HepG2 (cell line): ENCODE data around the gene HS3ST3B1. TPM values are rescaled to one million over a fixed set of nuclear protein-coding genes. Genes with fewer than 3 reads are reported as not detected.

Experiments
- ARID2 ChIP-seq: sonication (generic); formaldehyde crosslinking; IDR thresholded peaks from 2 replicates; pipeline ENCODE4 v1.8.1; 2022; ENCODE audit warnings: mild to moderate bottlenecking, missing genetic modification reagents, borderline replicate concordance
- ATF2 ChIP-seq: sonication (generic); formaldehyde crosslinking; IDR thresholded peaks from 2 replicates; pipeline ENCODE4 v1.4.0; 2020; ENCODE audit warnings: missing genetic modification reagents
- ATF5 ChIP-seq: sonication (generic); formaldehyde crosslinking; IDR thresholded peaks from 2 replicates; pipeline ENCODE4 v1.4.0; 2020; ENCODE audit warnings: mild to moderate bottlenecking, low read depth, missing genetic modification reagents
- DMTF1 ChIP-seq: sonication (generic); formaldehyde crosslinking; IDR thresholded peaks from 2 replicates; pipeline ENCODE4 v1.4.0; 2020; ENCODE audit warnings: mild to moderate bottlenecking, missing genetic modification reagents
- ETV5 ChIP-seq: IDR thresholded peaks from 2 replicates; pipeline ENCODE4 v1.6.1; 2018; ENCODE audit warnings: missing biosample characterization, missing genetic modification reagents, inconsistent platforms, borderline replicate concordance
- JUNB ChIP-seq: sonication (generic); formaldehyde crosslinking; IDR thresholded peaks from 2 replicates; pipeline ENCODE4 v1.8.0; 2022; ENCODE audit warnings: missing genetic modification reagents, mild to moderate bottlenecking, borderline replicate concordance
- NKX3-1 ChIP-seq: sonication (generic); formaldehyde crosslinking; IDR thresholded peaks from 2 replicates; pipeline ENCODE4 v1.5.0; 2020; ENCODE audit warnings: missing genetic modification reagents
- PAX8 ChIP-seq: sonication (generic); formaldehyde crosslinking; IDR thresholded peaks from 2 replicates; pipeline ENCODE4 v1.8.0; 2022; ENCODE audit warnings: mild to moderate bottlenecking, missing genetic modification reagents, borderline replicate concordance
- PHB2 ChIP-seq: fragments of 450-650 bp; IDR thresholded peaks from 2 replicates; pipeline ENCODE4 v1.6.1; 2018; ENCODE audit not compliant: partially characterized antibody
- ZBTB26 ChIP-seq: IDR thresholded peaks from 2 replicates; pipeline ENCODE4 v1.6.1; 2016; ENCODE audit warnings: missing compliant biosample characterization, missing genetic modification reagents, borderline replicate concordance
- ZNF18 ChIP-seq: sonication (generic); formaldehyde crosslinking; IDR thresholded peaks from 2 replicates; pipeline ENCODE4 v1.8.0; 2022; ENCODE audit warnings: mild to moderate bottlenecking, missing genetic modification reagents; ENCODE audit not compliant: insufficient replicate concordance
- ZNF20 ChIP-seq: sonication (generic); formaldehyde crosslinking; IDR thresholded peaks from 2 replicates; pipeline ENCODE4 v1.4.0; 2020; ENCODE audit warnings: mild to moderate bottlenecking, moderate library complexity, missing genetic modification reagents
- ZNF232 ChIP-seq: sonication (generic); formaldehyde crosslinking; IDR thresholded peaks from 2 replicates; pipeline ENCODE4 v1.4.0; 2020; ENCODE audit warnings: missing genetic modification reagents, borderline replicate concordance
- ZNF570 ChIP-seq: sonication (generic); formaldehyde crosslinking; IDR thresholded peaks from 2 replicates; pipeline ENCODE4 v1.4.0; 2020; ENCODE audit warnings: mild to moderate bottlenecking, missing genetic modification reagents, borderline replicate concordance
- ZNF781 ChIP-seq: sonication (generic); formaldehyde crosslinking; IDR thresholded peaks from 2 replicates; pipeline ENCODE4 v1.5.1; 2020; ENCODE audit warnings: borderline replicate concordance, mild to moderate bottlenecking, missing genetic modification reagents; ENCODE audit errors: not compliant biosample characterization
- polyA plus RNA-seq, 8 experiments: library from polyadenylated mRNA; depleted of rRNA in 3 of 8; stranded (reverse) in 7 of 8; unstranded in 1 of 8; fragments of >200 nt; fragmentation: Illumina TruSeq in 4 of 8; extraction: Trizol in 4 of 8; gene quantifications; 2 replicates each; pipeline versions ENCODE4 v1.2.1 to v1.2.3, GENCODE V29; 2011 to 2016; ENCODE audit warnings: low read depth in 4 of 8, missing spikeins in 1 of 8, mixed read lengths in 1 of 8; ENCODE audit not compliant: insufficient read depth in 1 of 8
- total RNA-seq, 5 experiments: library from RNA; depleted of rRNA; stranded (reverse); fragments of >200 nt; fragmentation: Illumina TruSeq; extraction: Trizol; gene quantifications; 2 replicates each; pipeline ENCODE4 v1.2.3, GENCODE V29; 2016; ENCODE audit warnings: low read depth in 1 of 5
- TF ChIP-seq, protein P1 (sequence below): sonication (generic); formaldehyde crosslinking; IDR thresholded peaks from 2 replicates; pipeline ENCODE4 v1.4.0; 2020; ENCODE audit warnings: mild to moderate bottlenecking, missing genetic modification reagents

HS3ST3B1 gene
- total and polyA plus RNA-seq, 2 of the 13 experiments (the other 11 are each of a cell fraction or from before 2014, with no cell fraction given) = 15.7 to 39.5 TPM

DNA sequence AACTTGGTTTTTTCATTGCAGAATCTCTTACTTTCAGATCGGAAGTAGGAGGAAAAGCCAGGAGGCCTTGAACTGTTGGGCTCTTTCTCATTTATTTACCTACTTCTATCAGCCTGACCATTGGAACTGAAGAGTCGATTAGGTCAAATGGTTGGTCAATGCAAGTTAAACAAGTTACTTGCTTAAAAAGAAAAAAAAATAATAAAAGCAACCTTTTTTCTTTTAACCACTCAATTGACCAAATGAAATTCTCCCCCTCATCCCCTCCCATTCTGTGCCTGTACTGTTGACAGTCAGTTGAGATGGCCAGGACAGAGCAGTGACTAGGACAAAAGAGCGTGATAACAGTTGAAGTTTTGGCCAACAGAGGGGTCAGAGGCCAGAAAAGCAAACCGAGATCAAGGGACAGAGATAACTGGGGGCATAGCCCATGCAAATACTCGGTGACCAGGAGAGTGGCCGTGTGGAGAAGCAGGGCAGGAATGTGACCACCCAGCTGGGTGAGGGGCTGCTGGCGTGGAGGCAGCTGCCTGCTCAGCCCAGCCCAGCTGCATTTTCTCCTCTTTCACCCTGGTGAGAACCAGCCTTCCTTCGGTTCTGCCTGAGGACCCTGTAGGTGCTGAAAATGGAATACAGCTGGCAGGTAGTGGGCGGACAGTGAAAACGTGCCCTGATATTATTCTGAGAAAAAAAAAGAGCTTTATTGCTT lies 72.2 kb downstream of the HS3ST3B1 start (continued):
- TF ChIP-seq ZBTB26 (no peak), DMTF1 (CRISPR knock-in tag) (no peak), ATF2 (peak; percentile 75), JUNB (CRISPR knock-in tag) (peak; percentile 77; the same call in 1 of the 2 replicates), ARID2 (CRISPR knock-in tag) (no peak), NKX3-1 (CRISPR knock-in tag) (peak; percentile 31; the same call in 1 of the 2 replicates), ZNF232 (CRISPR knock-in tag) (peak; percentile 91), ATF5 (CRISPR knock-in tag) (no peak), ZNF570 (CRISPR knock-in tag) (no peak), ETV5 (CRISPR knock-in tag) (peak; percentile 88), PHB2 (no peak), ZNF18 (CRISPR knock-in tag) (no peak), ZNF20 (CRISPR knock-in tag) (no peak), ZNF781 (CRISPR knock-in tag) (no peak), PAX8 (CRISPR knock-in tag) (0 out of 2 replicates have a peak, but pooled peaks have one; percentile 22)
- TF ChIP-seq, protein P1, sequence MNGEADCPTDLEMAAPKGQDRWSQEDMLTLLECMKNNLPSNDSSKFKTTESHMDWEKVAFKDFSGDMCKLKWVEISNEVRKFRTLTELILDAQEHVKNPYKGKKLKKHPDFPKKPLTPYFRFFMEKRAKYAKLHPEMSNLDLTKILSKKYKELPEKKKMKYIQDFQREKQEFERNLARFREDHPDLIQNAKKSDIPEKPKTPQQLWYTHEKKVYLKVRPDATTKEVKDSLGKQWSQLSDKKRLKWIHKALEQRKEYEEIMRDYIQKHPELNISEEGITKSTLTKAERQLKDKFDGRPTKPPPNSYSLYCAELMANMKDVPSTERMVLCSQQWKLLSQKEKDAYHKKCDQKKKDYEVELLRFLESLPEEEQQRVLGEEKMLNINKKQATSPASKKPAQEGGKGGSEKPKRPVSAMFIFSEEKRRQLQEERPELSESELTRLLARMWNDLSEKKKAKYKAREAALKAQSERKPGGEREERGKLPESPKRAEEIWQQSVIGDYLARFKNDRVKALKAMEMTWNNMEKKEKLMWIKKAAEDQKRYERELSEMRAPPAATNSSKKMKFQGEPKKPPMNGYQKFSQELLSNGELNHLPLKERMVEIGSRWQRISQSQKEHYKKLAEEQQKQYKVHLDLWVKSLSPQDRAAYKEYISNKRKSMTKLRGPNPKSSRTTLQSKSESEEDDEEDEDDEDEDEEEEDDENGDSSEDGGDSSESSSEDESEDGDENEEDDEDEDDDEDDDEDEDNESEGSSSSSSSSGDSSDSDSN (CRISPR knock-in tag) = peak; percentile 75
